HG02798 (cell line): Measurements from ENCODE around the gene FAM241B.

Source experiments
- ATAC-seq: cut with Tn5 transposase; IDR thresholded peaks from one replicate; pipeline ENCODE4 v1.9.1; 2021; ENCODE audit warnings: mild to moderate bottlenecking; ENCODE audit not compliant: unreplicated experiment, poor library complexity

FAM241B gene

GRCh38 chr10:69662901-69663300 is 32.9 kb downstream of the FAM241B start:
- ATAC-seq: no peak

GRCh38 chr10:69663369-69663947 is 33.4 kb downstream of the FAM241B start:
- no peak for ATAC-seq

GRCh38 chr10:69665474-69666320 is 35.6 kb downstream of the FAM241B start:
- ATAC-seq: no peak

GRCh38 chr10:69666756-69667155 is 36.7 kb downstream of the FAM241B start:
- ATAC-seq: no peak

- no peak for ATAC-seq
Observed at GRCh38 chr10:69668721-69669120, 38.7 kb downstream of the FAM241B start.

GRCh38 chr10:69669409-69669808 is 39.4 kb downstream of the FAM241B start:
- no peak for ATAC-seq

GRCh38 chr10:69673521-69673920 is 43.5 kb downstream of the FAM241B start:
- ATAC-seq: no peak

GRCh38 chr10:69674786-69675185 is 44.7 kb downstream of the FAM241B start:
- ATAC-seq: no peak

GRCh38 chr10:69676301-69676700 is 46.3 kb downstream of the FAM241B start:
- no peak for ATAC-seq

GRCh38 chr10:69677985-69678654 is 48.1 kb downstream of the FAM241B start:
- no peak for ATAC-seq

- no peak for ATAC-seq
Observed at GRCh38 chr10:69679736-69680135, 49.7 kb downstream of the FAM241B start.

GRCh38 chr10:69680610-69681009 is 50.6 kb downstream of the FAM241B start:
- ATAC-seq: no peak

GRCh38 chr10:69681436-69681835 is 51.4 kb downstream of the FAM241B start:
- ATAC-seq: no peak

GRCh38 chr10:69682955-69683474 is 53.0 kb downstream of the FAM241B start:
- no peak for ATAC-seq
